Renal cortex interstitium (tissue), 11 donors: ENCODE measurements around the gene LIPC. TPM values are rescaled to one million over a fixed set of nuclear protein-coding genes. Genes with fewer than 3 reads are reported as not detected.
A peak's percentile ranks its signal among the peaks of the same experiment; 100 is the strongest.

ENCODE experiments used
- DNase-seq, 11 donors: peaks; one replicate each; pipeline ENCODE4 v3.0.0-alpha.2; 2013; ENCODE audit warnings: low read depth in 9 of 11, low spot score in 4 of 11; ENCODE audit errors: extremely low read depth in 1 of 11
- polyA plus RNA-seq, 3 donors: library from polyadenylated mRNA; unstranded; fragments of 120-200 nt; gene quantifications; one replicate each; pipeline ENCODE4 v1.2.1, GENCODE V29; 2013; ENCODE audit not compliant: insufficient read length in 3 of 3

LIPC gene
- polyA plus RNA-seq, 3 donors, result 14.0 to 17.6 (median 15.4) TPM

DNA sequence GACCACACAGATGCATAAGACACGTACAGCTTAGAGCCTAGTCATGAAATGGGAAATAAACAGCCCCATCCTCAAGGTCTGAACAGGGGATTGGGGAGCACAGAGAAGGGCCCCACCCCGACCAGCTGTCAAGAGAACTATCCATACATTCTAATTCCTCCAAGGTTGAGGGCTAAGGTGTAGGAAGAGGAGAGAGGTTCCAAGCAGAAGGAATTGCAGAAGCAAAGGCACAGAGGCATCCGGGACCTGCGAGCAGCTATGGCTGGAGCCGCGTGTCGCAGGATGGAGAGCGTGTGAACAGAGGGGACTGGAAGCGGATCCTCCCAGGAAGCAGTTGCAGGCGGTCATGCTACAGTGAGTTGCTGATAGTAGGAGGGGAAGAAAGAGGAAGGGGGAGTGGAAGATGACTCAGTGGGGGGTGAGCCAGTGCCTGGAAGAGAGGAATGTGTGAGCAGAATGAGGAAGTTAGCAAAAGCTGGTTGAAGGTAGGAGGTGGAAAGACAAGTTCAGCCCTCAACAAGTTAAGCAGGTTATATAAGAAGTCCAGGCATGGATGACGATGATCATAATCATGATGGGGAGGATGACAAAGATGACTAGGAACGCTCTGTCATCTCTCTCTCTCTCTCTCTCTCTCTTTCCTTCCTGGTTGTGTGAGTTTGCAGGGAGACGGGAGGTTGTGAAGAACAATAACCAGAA lies 89.7 kb downstream of the LIPC start:
- peak in 7 of 11 donors; percentile 47 to 84 (median 72) for DNase-seq

DNA sequence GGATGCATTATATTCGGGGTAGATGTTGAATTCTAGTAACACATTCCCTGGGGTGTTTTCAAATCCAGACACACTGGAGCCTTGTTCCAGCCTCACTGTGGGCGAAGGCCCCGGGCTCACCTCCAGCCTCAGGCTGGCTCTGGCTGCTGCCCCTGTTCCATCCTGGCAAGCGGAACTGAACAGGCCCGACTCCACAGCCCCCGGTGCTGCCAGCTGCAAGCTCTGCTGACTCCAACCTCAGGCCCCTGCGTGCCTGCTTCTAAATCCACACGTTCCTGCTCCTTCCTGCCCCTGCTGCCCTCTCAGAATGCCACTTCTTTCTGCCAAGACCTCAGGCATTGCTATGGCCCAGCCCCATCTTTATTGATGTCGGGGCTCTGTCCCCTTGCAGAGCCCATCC lies 90.6 kb downstream of the LIPC start:
- DNase-seq, result no peak

DNA sequence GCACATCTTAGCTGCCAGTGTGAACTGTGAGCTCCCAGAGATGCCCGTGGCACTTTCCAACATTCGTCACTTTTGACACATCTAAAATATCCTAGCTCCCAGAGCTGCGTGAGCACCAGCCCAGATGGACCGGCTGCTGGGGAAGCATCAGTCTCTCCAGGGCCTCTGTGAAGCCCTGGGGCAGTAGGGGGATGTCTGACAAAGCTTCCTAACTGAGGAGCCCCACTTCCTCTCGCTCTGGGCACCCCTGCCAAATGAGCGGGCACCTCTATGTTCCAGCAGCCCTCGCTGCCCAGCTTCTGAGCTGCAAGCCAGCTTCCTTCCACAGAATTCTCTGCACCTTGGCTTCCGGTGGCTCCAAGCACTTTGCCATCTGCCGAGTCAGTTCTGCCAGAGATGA lies 91.1 kb downstream of the LIPC start:
- DNase-seq, result no peak

DNA sequence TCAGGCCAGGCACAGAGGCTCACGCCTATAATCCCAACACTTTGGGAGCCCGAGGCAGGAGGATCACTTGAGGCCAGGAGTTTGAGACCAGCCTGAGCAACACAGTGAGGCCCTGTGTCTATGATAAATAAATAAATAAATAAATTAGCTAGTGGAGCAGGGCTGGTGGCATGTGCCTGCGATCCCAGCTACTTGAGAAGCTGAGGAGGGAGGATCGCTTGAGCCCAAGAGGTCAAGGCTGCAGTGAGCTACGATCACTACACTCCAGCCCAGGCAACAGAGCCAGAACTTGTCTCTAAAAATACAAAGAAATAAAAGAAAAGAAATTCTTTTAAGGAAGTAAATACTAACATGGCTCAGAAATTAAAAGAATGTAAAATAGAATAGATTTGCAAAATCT lies 91.8 kb downstream of the LIPC start:
- DNase-seq, result no peak

DNA sequence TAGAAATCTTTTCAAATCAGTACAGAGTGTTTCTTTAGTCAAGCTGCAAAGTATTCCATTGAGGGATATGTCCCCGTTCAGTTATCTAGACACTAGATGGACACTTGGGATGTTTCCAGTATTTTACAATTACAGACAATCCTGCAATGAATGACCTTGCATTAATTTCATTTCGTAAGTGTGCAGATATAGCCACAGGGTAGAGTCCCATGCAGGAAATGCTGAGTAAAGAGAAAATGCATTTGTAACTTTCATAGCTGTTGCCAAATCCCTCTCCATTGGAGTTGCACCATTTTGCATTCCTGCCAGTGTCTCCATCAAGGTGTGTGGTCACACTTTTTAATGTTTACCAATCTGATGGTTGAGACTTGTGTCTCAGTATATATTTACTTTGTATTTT lies 92.5 kb downstream of the LIPC start:
- DNase-seq, result no peak

DNA sequence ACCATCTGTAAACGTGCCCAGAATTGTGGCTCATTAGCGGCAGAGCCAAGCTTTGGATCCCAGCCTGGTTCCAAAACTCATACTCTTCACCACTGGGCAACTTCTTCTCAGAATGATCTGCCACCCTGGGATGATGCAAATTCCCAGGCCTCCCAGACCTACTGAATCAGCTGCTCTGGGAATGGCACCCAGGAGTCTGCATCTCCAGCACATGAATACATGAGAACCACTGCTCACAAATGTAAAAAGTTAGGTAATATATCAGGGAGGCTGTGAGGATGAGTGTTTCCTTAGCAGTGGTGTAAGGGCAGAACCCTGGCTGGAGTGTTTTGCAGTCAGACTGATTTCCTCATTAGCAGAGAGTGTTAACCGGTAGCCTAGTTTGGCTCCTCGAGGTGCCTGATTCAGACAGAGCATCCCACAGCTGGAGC lies 94.2 kb downstream of the LIPC start:
- no peak for DNase-seq

DNA sequence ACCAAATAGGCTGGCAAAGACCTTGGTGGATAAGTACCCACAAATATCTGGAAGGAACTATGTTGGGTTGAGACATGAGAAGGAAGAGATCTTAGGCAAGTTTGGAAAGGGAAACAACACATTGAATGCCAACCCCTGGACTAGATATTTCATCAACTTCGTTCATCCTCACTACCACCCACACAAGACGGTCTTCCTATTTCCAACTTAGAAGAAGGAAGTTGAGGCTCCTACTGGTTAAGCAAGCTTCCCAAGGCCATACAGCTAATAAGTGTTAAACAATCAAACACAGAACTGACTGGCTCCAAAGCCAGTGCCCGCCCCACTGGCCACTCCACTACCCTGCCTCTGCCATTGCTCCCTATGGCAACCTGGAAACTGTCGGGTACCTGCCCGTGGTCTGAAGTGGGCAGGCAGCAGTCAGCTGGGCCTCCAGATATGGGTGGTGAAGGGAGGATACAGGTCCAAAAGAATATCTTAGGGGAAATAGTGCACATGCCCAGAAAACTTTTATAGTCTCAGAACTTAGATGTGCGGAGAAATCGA lies 94.9 kb downstream of the LIPC start:
- no peak for DNase-seq

DNA sequence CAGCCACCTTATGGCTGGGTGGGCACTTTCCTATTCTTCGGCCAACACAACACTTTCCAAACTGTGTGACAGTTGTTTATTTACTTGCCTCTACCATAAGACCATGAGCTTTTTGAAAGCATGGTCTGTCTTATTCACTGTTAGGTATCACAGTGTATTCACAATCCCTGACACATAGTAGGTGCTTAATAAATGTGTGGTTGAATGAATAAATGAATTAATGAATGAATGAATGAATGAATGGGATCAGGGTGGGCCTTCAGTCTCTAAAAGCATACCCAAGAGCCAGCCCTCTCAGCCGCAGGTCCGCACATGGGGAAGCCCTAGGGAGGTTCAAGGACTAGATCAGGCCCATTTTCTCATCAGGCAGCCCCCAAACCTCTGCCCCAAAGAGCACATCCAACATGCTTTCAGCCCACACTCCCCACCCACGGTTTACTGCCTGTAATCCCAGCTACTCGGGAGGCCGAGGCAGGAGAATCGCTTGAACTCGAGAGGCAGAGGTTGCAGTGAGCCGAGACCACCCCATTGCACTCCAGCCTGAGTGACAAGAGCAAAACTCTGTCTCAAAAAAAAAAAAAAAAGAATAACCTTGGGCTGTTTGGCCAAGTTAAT lies 95.9 kb downstream of the LIPC start:
- no peak for DNase-seq

DNA sequence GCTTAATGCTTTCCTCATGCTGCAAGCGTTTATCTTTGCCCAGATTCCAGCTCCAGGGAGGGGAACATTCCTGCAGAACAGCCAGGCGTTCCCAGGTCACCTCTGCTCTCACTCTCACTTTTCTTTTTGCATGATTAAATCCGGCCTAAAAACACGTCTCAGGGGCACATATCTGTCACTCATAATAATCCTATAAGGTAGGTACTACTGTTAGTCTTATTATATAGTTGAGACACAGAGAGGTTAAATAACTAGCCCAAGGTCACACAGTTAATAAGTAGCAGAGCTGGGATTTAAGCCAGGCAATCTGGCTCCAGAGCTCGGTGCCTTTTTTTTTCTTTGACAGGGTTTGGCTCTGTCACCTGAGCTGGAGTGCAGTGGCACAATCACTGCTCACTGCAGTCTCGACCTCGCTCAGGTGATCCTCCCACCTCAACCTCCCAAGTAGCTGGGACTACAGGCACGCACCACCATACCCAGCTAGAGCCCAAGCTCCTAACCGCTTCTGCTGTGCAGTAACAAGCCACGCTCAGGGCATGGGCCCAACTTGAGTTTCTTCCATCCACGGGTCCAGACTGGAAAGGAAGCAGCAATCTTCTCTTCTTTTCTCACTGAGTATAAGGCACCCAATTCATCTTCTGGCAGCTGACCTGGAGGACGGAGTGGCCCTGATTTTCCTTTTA lies 96.5 kb downstream of the LIPC start:
- peak in 10 of 11 donors; percentile 38 to 87 (median 74) for DNase-seq

DNA sequence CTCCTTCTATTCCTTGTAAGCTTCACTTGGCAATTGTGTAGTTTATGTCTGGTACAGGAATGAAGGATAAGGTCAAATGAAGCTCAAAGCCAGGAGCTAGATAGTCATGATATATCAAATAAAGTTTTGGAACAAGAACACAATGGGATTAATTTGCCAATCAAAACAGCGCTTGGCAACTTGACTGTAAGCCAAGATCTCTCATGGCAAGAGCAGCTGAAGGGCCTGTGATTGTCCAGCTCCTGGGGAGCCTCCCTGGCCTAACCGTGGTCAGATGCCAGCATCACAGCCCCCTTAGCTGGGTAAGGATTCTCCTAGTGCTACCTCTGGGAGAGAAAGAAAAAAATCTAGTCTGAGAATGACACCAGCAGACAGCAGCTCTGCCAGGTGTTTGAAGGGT lies 97.2 kb downstream of the LIPC start:
- no peak for DNase-seq

DNA sequence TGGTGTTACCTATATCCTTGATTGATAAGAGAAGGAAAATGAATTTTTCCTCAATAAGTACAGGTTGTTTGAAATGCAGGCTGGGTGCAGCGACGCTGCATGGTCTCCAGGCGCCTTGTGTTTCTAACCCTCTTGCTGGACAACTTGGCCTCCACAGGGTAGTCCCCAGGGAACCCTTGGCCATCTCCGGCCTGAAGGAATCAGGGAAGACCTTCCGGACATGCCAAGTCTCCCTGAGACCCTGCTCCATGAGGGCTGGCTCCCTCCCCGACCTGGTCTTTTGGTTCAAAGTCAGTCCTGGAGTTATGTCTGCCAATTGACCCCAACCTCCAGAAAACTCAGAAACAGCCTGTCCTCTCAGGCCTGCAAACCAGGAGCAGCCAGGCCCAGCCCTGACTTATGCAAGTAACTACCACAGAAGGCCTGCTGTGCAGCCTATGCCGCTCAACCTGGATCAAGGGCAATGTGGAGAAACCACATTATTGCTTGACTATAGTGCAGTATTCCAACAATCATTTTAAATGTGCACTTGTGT lies 98.3 kb downstream of the LIPC start:
- DNase-seq, result no peak

DNA sequence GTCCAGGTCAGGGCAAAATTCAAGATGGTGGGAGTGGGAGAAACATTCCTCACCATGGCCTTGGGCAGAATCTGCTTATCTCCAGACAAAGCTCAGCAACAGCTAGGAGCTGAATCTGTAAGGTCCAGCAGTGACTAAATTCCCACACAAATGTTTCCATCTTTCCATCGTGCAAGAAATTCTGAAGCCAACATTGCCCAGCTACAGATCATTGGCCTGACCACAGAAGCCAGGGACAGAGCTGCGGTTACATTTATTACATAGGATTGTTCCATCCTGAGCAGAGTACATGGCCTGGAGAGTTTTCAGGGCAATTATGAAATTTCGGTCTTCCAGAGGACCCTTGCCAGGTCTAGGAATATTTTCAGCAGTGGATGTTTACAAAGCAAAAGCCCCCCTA lies 100.3 kb downstream of the LIPC start:
- no peak for DNase-seq

DNA sequence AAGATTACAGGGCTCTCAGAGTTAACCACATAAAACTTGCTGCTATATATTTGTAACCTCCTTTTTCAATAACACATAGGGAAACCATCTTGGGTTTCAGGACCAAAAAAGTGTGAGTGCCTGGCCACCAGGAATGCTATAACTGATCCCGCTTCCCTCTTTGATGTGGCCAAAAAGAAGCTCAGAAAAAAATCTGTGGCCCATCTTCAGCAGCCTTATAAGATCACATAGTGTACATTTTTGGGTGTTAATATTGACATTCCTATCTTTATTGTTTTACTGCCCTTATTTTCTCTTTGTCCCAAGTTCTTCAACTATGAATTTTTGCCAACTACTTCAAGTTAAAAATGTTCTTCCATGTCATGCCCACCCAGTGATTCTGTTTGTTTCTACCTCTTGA lies 102.8 kb downstream of the LIPC start:
- DNase-seq, result no peak

DNA sequence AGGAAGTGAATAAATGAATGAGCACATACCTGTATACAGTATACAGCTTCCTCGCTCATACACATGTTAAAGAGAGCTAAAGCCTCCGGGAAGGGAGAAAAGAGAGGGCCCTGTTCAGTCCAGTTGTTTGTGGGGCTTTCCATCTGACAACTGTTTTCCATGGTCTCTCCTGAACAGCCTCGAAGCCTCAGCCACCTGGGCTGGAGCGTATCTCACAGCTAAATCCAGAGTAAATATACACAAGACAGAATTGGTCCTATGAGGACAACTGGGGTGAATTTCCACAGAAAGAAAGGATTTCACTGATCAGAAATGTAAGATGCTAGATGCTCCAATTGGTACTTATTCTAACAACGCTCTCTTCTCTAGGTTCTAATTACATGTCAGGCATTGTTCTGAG lies 103.5 kb downstream of the LIPC start:
- DNase-seq, result no peak

DNA sequence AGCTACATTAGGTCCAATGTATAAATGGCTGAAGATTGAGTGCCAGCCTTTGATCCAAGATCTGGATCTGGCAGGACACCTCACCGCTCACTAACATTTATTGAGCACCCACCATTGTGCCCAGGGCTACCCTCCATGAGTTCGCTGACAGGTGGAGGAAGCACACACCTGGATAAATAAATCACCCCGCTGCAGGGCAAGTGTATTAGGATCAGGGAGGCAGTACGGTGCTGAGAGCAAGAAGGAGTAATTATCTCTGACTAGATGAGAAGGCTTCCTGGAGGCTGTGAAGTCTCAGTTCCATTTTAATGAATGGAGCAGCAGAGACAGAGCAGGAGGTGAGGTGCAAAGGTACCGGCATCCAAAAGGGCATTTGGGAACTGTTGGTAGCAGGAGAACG lies 104.1 kb downstream of the LIPC start:
- no peak for DNase-seq

DNA sequence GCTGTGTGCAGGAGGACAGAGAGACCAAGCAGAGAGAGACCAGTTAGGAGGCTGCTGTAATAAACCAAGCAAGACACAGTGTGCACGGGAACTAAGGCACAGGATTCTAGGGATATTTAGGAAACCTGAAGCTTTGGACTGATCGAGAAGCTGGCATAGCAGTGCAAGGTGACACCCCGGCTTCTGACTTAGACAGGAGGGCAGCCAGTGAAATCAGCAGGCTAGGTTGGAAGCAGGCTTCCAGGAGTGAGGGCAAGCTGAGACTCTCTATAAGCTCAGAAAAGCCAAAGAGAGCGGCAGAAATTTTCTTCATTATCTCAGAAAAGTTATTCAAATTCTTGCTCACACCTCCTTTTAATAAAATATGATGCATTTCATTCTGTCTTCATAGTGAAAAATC lies 104.6 kb downstream of the LIPC start:
- no peak for DNase-seq

DNA sequence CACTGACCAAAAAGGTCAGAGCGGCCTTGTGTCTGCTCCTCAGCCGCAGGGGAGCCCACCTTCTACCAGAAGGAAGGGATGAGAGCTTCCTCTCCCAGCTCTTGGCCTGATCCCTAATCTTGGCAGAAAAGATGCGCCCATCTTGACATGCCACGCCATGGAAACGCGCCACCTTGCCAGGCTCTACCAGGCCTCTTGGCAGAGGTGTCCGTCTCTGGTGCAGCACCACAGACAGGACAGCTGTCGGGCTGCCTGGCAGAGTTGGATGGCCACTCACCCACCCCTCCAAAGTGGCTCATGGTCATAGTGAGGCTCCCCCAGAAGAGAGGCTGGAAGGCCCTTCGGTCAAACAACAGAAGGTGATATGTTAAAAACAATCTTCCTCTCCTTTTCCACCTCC lies 105.2 kb downstream of the LIPC start:
- no peak for DNase-seq

DNA sequence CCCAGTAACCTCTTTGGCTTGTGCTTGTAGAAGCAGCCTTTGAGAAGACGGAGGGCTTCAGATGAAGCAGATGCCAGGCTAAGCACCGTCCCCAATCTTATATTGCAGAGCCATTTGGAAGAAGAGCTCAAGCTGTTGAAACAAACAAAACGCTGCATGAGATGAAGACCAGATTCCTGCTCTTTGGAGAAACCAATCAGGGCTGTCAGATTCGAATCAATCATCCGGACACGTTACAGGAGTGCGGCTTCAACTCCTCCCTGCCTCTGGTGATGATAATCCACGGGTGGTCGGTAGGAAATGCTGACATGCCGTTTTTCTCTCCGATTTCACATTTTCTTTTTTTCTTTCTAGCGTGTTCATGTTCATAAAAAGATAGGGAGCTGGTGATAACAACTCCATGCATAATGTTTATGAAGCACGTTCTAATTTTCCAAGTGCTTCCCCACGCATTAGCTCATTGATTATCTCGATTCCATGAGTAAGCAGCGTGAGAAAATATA lies 106.5 kb downstream of the LIPC start:
- no peak for DNase-seq

DNA sequence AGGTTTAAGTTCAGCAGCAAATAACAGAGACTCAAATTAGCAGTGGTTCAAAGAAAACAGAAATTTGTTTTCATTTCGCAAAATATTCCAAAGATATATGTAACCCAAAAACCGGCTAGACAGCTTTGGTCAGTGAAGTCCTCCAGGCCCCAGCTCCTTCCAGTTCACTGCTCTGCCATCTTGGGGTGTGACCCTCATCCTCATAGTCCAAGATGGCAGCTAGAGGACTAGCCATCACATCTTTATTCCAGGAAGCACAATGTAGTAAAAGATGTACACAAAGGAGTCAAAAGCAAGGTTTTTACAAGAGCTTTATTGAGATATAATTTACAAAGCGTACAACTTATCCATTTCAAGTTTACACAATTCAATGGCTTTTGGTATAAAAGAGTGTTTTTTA lies 107.1 kb downstream of the LIPC start:
- DNase-seq, result no peak

DNA sequence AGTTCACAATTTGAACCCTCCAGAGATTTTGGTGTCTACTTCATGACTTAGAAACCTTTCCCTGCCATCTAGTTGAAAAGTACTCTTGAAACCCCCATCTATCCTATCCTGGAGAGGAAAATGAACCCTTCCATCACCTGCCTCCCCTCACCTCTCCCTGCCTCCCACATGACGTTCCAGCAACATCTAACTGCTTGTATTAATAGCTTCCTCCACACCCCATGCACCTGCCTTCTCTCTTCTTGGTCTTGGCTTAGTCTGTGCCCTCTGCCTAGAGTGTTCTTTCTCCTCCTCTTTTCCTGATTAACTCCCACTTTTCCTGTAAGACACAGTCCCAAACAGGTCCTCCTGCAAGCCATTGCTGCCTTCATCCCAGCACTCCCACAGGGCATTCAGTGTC lies 107.8 kb downstream of the LIPC start:
- no peak for DNase-seq
